Stimulated activated naive CD8-positive, alpha-beta T cell treated with anti-CD3 and anti-CD28 coated beads, Interleukin-15, Interleukin-2, amounts not matched to agents 100 U/mL and 50 U/mL, for 24 hours (primary cell): ENCODE data around the gene QPCT.
"Not testable (repeated sequence)": the region's sequence is repeated elsewhere in the genome, so short reads cannot be mapped to it uniquely, and the experiment has no call there.

Experiments
- ATAC-seq: fragments of 150-1000 bp; cut with Tn5 transposase; one replicate; pipeline ENCODE4 v1.10.0; 2021
- DNase-seq: peaks from one replicate; pipeline ENCODE4 v3.0.0; 2021

The QPCT gene

GRCh38 chr2:37391711-37392110 lies 47.3 kb downstream of the QPCT start:
- no peak for DNase-seq
- ATAC-seq, result no peak

GRCh38 chr2:37392428-37392827 lies 48.0 kb downstream of the QPCT start:
- DNase-seq (no peak), ATAC-seq (no peak)

- ATAC-seq, result no peak
- DNase-seq, result no peak
These were observed 49.8 kb downstream of the QPCT start for GRCh38 chr2:37394263-37394662.

GRCh38 chr2:37394796-37395555 lies 50.5 kb downstream of the QPCT start:
- ATAC-seq, result no peak
- DNase-seq, result no peak

GRCh38 chr2:37396890-37397565 lies 52.6 kb downstream of the QPCT start:
- ATAC-seq (no peak), DNase-seq (no peak)

- ATAC-seq (no peak), DNase-seq (no peak)
These were observed 54.6 kb downstream of the QPCT start for GRCh38 chr2:37398990-37399389.

- DNase-seq, result no peak
- no peak for ATAC-seq
These were observed 55.6 kb downstream of the QPCT start for GRCh38 chr2:37400041-37400440.

GRCh38 chr2:37402636-37403035 lies 58.2 kb downstream of the QPCT start:
- no peak for DNase-seq
- ATAC-seq, result no peak

GRCh38 chr2:37405781-37406180 lies 61.4 kb downstream of the QPCT start:
- ATAC-seq (no peak), DNase-seq (no peak)

- DNase-seq (no peak), ATAC-seq (no peak)
These were observed 67.8 kb downstream of the QPCT start for GRCh38 chr2:37412231-37412630.

- ATAC-seq, DNase-seq: not testable (repeated sequence)
These were observed 69.6 kb downstream of the QPCT start for GRCh38 chr2:37413911-37414469.

GRCh38 chr2:37414470-37414949 lies 70.1 kb downstream of the QPCT start:
- ATAC-seq, result peak; percentile 52
- no peak for DNase-seq

- DNase-seq, result no peak
- ATAC-seq, result no peak
These were observed 70.8 kb downstream of the QPCT start for GRCh38 chr2:37415128-37415820.

- ATAC-seq (no peak), DNase-seq (no peak)
These were observed 72.9 kb downstream of the QPCT start for GRCh38 chr2:37417321-37417720.

- ATAC-seq, result no peak
- no peak for DNase-seq
These were observed 74.5 kb downstream of the QPCT start for GRCh38 chr2:37418956-37419355.

- no peak for ATAC-seq
- DNase-seq, result no peak
These were observed 77.3 kb downstream of the QPCT start for GRCh38 chr2:37421686-37422085.

- DNase-seq (no peak), ATAC-seq (no peak)
These were observed 78.4 kb downstream of the QPCT start for GRCh38 chr2:37422816-37423215.
